SH-SY5Y (cell line): Measurements from ENCODE around the gene HADHA.

Experiments
- GATA2 ChIP-seq: IDR thresholded peaks from 2 replicates; pipeline ENCODE4 v1.6.1; 2011; ENCODE audit warnings: mild to moderate bottlenecking, low read depth, low read length
- GATA3 ChIP-seq: IDR thresholded peaks from 2 replicates; pipeline ENCODE4 v1.6.1; 2011; ENCODE audit warnings: low read depth, mild to moderate bottlenecking, low read length, moderate library complexity

GRCh38 chr2:26164641-26165211, 79.7 kb downstream of the HADHA start:
- TF ChIP-seq GATA2 = no peak
- no peak for TF ChIP-seq GATA3
